A673 (cell line): ENCODE measurements around the gene SEPTIN8. TPM values are rescaled to one million over a fixed set of nuclear protein-coding genes. Genes with fewer than 3 reads are reported as not detected.

Experiments
- BruUV-seq: library from RNA; stranded (reverse); fragments of 400-500 nt; replicated peaks from 2 replicates; lab custom pipeline; 2021; lab: Mats Ljungman, UMichigan
- CTCF ChIA-PET: fragments of 300-600 bp; sonication (Branson Sonifier 250); formaldehyde crosslinking; loops from one replicate; lab custom pipeline; 2022; ENCODE audit warnings: antibody characterized with exemption; lab: Charles Lee
- POLR2A ChIA-PET: fragments of 300-600 bp; sonication (Branson Sonifier 250); formaldehyde crosslinking; loops from one replicate; lab custom pipeline; 2022; ENCODE audit warnings: antibody characterized with exemption; ENCODE audit not compliant: low non-redundant PET; lab: Charles Lee
- DNase-seq: peaks from one replicate; pipeline ENCODE4 v3.0.0-alpha.2; 2015; ENCODE audit warnings: low spot score
- H3K27ac ChIP-seq: fragments of 200-600 bp; sonication (generic); 2 replicates; pipeline ENCODE4 v1.5.1; 2016; ENCODE audit warnings: mixed run types, low read depth, mild to moderate bottlenecking, mixed read lengths, antibody characterized with exemption, low read length; ENCODE audit not compliant: poor library complexity, severe bottlenecking
- H3K27me3 ChIP-seq: fragments of 200-600 bp; sonication (generic); replicated peaks from 2 replicates; pipeline ENCODE4 v1.6.1; 2017; ENCODE audit warnings: mixed run types, low read depth, mild to moderate bottlenecking, mixed read lengths, antibody characterized with exemption, low read length; ENCODE audit not compliant: insufficient read depth, poor library complexity
- H3K36me3 ChIP-seq: fragments of 200-600 bp; sonication (generic); 2 replicates; pipeline ENCODE4 v1.6.1; 2016; ENCODE audit warnings: mixed run types, mild to moderate bottlenecking, mixed read lengths, antibody characterized with exemption, low read length; ENCODE audit not compliant: insufficient read depth, poor library complexity, severe bottlenecking
- H3K4me1 ChIP-seq: fragments of 200-600 bp; sonication (generic); 2 replicates; pipeline ENCODE4 v1.6.1; 2017; ENCODE audit warnings: mixed run types, mild to moderate bottlenecking, mixed read lengths, antibody characterized with exemption, low read length; ENCODE audit not compliant: insufficient read depth, poor library complexity, severe bottlenecking
- H3K4me3 ChIP-seq: fragments of 200-600 bp; sonication (generic); 2 replicates; pipeline ENCODE4 v1.5.1; 2016; ENCODE audit warnings: low read depth, mixed run types, mild to moderate bottlenecking, mixed read lengths, low read length; ENCODE audit not compliant: poor library complexity, severe bottlenecking
- H3K9me3 ChIP-seq: fragments of 200-600 bp; sonication (generic); 2 replicates; pipeline ENCODE4 v1.6.1; 2016; ENCODE audit warnings: mixed run types, low read depth, mild to moderate bottlenecking, mixed read lengths, antibody characterized with exemption, low read length; ENCODE audit not compliant: poor library complexity, severe bottlenecking
- EZH2 ChIP-seq: fragments of 200-600 bp; sonication (generic); IDR thresholded peaks from 2 replicates; pipeline ENCODE4 v1.6.1; 2017; ENCODE audit warnings: borderline replicate concordance, low read depth, mild to moderate bottlenecking, mixed read lengths, antibody characterized with exemption, low read length; ENCODE audit not compliant: poor library complexity, severe bottlenecking
- intact Hi-C: fragments of 100-400 bp; cut with micrococcal nuclease; formaldehyde crosslinking; loops from one replicate; pipeline ENCODE4 v1.10.0; 2022; ENCODE audit not compliant: unreplicated experiment
- total RNA-seq: library from RNA; stranded (reverse); gene quantifications from 2 replicates; pipeline ENCODE4 v1.2.3, GENCODE V29; 2021
- TF ChIP-seq, protein P1 (sequence below): fragments of 300-800, 200-600 bp; sonication (generic); conservative IDR thresholded peaks from 2 replicates; pipeline ENCODE4 v1.5.1; 2017; ENCODE audit warnings: low read depth, mild to moderate bottlenecking, antibody characterized with exemption, low read length, moderate library complexity, mixed read lengths

The SEPTIN8 gene
- total RNA-seq, 1 experiment from 2014 or later: 26.4 TPM

- no TSS peak for BruUV-seq
- H3K27ac ChIP-seq: no peak overlapping the region
- ChIA-PET CTCF (no interaction called here), POLR2A (no interaction called here)
- intact Hi-C loops: no loop called here
- peaks cover 6% of the 10 kb centered on the region for H3K4me1 ChIP-seq
- DNase-seq: no peak
- no peak for TF ChIP-seq EZH2
- TF ChIP-seq, protein P1, sequence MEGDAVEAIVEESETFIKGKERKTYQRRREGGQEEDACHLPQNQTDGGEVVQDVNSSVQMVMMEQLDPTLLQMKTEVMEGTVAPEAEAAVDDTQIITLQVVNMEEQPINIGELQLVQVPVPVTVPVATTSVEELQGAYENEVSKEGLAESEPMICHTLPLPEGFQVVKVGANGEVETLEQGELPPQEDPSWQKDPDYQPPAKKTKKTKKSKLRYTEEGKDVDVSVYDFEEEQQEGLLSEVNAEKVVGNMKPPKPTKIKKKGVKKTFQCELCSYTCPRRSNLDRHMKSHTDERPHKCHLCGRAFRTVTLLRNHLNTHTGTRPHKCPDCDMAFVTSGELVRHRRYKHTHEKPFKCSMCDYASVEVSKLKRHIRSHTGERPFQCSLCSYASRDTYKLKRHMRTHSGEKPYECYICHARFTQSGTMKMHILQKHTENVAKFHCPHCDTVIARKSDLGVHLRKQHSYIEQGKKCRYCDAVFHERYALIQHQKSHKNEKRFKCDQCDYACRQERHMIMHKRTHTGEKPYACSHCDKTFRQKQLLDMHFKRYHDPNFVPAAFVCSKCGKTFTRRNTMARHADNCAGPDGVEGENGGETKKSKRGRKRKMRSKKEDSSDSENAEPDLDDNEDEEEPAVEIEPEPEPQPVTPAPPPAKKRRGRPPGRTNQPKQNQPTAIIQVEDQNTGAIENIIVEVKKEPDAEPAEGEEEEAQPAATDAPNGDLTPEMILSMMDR: no peak
- no peaks in the 10 kb centered on the region for H3K27me3 ChIP-seq
- no peaks in the 10 kb centered on the region for H3K36me3 ChIP-seq
- H3K4me3 ChIP-seq: no peak overlapping the region
- H3K9me3 ChIP-seq: no peaks in the 10 kb centered on the region
These were observed 3.9 kb downstream of the SEPTIN8 start for GRCh38 chr5:132773114-132773513.

DNA sequence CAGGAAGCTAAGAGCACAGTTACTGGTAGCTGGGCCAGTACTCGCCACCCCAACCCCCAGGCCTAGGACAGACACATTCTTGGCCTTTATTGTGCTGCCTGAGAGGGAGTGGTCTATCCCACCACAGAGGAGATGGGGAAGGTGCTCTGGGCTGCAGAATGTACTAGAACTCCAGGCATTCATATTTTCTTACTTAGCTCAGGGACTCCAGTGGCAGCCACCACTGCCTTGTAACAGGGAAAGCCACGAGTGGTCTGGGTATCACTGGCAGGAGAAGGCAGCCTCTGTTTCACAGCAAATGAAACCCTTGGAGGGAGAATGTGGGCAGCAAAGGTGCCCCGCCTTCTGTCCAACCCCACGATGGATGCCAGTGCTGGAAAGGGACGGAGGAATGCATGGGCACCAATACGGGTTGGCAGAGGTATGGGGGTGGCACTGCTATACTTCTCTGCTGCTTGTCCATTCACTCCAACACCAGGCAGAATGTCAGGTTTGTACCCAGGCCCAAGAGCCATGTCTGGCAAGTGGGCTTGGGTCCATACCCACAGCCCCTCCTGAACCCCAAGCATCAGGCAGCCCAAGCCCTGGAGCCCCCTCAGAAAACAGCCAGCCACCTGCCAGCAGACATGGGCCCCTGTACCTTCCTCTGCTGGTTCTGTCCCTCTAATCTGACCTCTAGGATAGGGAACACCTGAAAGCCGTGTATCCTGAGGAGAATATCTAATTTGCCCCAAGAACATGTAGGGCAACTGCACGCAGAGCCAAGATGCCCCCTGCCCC lies 4.6 kb downstream of the SEPTIN8 start:
- POLR2A ChIA-PET: no interaction called here
- H3K4me3 ChIP-seq: no peak overlapping the region
- no peak overlapping the region for H3K27ac ChIP-seq
- CTCF ChIA-PET: no interaction called here
- no peaks in the 10 kb centered on the region for H3K9me3 ChIP-seq
- no TSS peak for BruUV-seq
- no peaks in the 10 kb centered on the region for H3K36me3 ChIP-seq
- H3K4me1 ChIP-seq: peaks cover 6% of the 10 kb centered on the region
- no peak for DNase-seq
- TF ChIP-seq EZH2: no peak
- TF ChIP-seq, protein P1: no peak
- intact Hi-C loops: no loop called here
- H3K27me3 ChIP-seq: no peaks in the 10 kb centered on the region

DNA sequence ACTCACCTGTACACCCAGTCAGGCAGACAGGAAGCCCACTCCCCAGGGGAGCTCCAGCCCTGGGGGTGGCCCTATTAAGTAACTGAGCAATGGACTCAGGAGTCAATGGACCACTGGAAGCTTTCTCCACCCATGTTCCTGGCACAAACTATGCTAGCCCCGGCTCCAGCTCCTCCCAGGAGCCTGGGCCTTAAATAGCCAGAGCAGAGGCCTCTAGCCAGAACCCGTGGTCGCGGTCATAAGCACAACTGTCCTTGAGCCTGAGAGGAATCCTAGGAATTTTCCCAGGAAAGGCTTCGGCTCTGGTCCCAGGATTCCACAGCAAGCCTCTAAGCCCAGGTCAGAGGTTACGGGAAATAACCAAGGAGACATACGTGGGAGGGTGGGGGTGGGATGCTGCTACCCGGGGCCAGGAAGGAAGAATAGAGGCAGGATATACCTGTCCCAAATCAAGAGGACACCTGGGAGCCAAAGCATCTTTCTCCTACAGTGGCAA lies 5.5 kb downstream of the SEPTIN8 start:
- TF ChIP-seq, protein P1: no peak
- TF ChIP-seq EZH2: no peak
- peaks cover 6% of the 10 kb centered on the region for H3K4me1 ChIP-seq
- intact Hi-C loops: no loop called here
- H3K9me3 ChIP-seq: no peaks in the 10 kb centered on the region
- BruUV-seq: no TSS peak
- POLR2A ChIA-PET: no interaction called here
- H3K27ac ChIP-seq: no peak overlapping the region
- H3K27me3 ChIP-seq: no peaks in the 10 kb centered on the region
- no peak for DNase-seq
- CTCF ChIA-PET: no interaction called here
- H3K4me3 ChIP-seq: no peak overlapping the region
- no peaks in the 10 kb centered on the region for H3K36me3 ChIP-seq
